Head of caudate nucleus (tissue), 42 donors: Measurements from ENCODE around the gene NR6A1.

ENCODE experiments used
- DNase-seq, 42 donors: peaks; one replicate each; pipeline versions ENCODE4 v3.0.0 to v3.0.0-alpha.2; 2020 to 2021; ENCODE audit warnings: mixed read lengths in 7 of 42
- intact Hi-C: fragments of 100-400 bp; cut with DNase I; formaldehyde crosslinking; loops from one replicate; pipeline ENCODE4 v1.15.0; 2022

NR6A1 gene

DNA sequence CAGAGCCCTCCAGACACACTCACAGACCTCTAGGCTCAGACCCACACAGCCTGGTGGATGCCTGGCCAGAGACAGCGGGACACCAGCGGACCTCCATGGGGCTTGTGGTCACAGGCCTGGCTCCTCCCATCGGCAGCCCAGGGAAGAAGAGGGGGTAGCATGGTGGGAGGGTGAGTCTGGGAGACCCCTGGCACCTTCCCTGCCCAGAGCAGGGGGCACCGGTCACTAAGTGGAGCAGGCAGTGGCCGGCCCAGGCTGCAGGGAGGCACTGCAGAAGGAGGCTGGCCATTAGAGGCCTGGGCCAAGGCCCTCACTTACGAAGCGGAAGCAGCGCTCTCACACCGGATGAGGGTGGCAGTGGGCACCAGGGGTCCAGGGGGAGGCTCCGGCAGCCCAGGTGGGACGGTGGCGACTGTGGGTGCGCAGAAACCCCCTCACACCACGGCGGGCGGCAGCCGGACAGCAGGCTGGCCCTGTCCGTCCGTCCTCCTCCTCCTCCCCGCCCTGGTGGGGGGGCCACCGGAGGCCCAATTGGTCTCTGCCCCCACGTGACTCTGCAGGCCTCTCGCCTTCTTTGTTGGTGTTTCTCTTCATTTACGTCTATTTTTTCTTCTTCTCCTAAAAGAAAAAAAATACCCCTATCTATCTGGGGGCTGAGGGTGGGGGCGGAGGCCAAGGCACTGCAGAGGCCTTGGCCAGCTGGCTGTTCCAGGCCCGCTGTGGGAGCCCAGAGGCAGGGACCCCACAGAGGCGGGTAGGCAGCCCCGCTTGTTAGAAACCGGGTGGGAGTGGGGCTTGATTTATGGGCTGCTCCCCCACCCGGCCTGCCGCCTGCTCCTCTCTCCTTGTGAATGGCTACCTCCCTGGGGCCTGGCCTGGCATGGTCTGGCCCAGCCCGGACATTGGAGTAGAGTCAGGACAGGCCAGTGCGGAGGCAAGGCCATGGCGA lies 263.9 kb downstream of the NR6A1 start, which contains the start of gene NR5A1:
Gene NR5A1 (minus strand): TSS at position 469 of the 949 bp plus-strand sequence. CDS start 4,004 bp downstream, outside the sequence.
- DNase-seq = no peak

DNA sequence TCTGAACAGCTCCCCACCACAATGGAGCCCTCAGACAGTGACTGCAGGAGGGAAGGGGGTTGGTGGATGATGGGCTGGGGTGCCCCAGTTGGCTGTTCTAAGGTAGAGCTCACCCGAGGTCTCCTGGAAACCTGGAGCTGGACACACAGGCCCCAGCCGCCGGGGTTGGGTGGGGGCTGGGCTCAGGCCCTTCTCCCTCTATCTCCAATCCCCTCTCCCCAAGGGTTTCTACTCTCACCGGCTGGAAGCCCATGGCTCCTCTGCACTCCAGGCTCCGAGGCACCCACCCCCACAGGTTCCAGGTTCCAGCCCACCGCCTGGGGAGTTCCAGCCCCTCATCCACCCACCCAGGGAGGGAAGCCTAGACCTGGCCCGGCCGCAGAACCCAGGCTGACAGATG lies 264.7 kb downstream of the NR6A1 start:
- DNase-seq = no peak
- intact Hi-C loops = no loop called here

More for the DNA sequence above, 263.9 kb downstream of the NR6A1 start, which contains the start of gene NR5A1:
- intact Hi-C loops = no loop called here

DNA sequence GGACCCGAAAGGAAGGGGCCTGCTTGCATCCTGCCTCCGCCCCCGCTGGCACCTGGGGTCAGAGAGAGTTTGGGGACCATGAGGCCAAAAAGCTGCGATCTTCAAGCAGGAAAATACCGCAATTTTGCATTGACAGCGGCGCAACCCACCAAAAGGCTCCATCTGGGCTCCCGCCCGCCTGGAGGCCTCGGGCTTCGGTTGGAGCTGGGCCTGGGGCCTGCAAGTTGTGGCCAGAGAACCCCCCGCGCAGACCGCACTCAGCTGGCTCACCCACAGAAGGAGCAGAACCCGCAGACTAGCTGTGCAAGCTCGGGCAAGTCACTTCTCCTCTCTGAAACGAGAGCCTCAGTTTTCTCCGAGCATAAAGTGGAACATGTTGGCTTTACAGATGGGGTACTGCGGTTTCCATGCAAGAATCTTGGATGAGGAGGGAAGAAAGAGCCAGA lies 265.2 kb downstream of the NR6A1 start:
- intact Hi-C loops = no loop called here
- DNase-seq = no peak

DNA sequence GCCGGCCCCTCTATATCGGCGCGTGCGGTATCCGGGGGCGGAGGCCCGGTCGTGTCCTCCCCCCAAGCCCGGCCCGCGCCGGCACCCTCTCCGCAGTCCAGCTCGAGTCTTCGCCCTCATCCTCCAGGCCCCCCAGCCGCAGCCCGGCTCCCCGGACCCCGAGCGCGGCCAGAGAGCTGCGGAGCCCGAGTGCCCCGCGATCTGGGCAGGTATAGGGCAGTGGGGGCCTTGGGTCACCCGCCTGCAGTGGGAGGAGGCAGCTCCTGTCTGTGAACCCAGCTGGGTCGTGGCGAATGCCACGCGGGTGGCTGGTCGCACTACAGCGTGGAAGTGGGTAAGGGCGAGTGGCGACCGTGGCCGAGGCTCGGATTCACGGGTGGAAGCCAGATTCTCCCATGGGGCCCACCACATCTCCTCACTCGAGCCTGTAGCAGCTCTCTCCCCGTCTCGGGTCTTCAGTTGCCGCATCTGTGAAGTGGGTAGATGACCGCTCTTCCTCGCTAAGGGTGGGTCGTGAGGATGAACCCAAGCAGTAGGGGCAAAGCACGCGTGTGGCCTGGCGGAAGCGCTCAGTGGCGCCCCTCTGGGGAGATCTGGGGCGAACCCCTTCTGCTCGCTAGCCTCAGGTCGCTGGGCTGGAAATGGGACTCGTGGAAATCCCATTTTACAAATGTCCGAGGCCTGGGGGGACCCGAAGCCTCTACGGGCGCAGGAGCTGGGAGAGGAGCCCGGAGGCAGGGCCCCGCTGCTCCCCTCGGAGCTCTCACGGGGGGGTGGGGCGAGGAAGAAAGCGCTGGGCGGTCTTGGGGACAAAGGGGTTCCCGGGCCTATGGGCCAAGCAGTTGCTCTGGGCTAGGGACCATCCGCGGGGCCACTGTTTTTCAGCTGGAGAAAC lies 265.9 kb downstream of the NR6A1 start:
- intact Hi-C loops = no loop called here
- DNase-seq = no peak

DNA sequence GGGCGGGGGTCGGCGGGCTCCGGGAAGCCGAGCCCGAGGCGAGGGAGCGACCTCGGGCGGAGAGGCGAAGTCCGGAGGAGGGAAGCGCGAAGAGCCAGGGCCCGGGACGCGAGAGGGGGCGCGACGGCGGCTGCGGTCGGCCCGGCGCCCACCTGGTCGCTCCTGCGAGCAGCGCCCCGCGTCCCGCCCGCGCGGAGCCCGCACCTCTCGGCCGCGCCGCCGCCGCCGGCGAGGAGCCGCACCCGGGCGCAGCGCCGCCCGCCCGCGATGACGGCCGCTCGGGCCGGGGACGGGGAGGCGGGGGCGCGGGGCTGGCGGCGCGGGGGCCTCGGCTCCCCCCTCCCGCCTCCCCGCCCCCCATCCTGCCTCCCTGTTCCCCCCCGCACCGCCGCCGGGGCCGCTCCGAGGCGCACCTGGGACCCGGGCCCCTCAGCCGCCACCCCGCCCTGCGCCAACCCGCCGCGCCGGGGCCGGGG lies 266.5 kb downstream of the NR6A1 start:
- no peak for DNase-seq
- intact Hi-C loops = no loop called here

DNA sequence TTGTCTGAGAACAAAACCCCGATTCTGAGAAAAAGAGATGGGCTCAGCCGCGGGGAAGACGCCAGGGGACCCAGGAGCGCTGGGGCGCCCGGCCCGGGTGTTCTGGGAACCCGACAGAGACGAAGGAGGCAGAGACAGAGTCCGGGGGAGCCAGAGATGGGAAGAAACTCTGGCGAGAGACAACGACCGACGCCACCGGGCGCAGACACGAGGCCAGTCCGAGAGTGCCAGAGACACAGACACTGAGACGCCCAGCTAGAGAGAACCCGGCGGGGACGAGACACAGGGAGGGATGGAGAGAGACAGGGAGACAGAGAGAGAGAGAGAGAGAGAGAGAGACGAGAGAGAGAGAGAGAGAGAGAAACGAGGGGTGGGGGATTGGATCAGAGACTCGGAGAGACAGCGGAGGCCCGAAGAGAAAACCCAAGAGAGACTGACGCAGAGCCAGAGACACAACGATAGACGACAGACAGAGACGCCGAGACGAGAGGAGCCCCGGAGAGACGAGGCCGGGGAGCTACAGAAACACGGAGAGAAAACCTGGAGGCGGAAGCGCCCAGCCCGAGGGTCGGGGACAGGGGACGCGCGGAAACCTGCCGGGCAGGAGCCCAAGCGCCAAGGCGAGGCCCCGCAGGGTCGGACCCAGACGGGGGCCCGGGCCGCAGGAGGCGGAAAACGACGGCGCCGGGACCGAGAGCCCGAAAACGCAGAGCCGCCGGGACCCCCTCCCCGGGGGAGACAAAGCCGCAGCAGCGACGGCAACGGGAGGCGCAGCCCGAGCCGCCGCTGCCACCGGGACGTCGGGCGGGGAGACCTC lies 267.2 kb downstream of the NR6A1 start:
- no peak for DNase-seq

DNA sequence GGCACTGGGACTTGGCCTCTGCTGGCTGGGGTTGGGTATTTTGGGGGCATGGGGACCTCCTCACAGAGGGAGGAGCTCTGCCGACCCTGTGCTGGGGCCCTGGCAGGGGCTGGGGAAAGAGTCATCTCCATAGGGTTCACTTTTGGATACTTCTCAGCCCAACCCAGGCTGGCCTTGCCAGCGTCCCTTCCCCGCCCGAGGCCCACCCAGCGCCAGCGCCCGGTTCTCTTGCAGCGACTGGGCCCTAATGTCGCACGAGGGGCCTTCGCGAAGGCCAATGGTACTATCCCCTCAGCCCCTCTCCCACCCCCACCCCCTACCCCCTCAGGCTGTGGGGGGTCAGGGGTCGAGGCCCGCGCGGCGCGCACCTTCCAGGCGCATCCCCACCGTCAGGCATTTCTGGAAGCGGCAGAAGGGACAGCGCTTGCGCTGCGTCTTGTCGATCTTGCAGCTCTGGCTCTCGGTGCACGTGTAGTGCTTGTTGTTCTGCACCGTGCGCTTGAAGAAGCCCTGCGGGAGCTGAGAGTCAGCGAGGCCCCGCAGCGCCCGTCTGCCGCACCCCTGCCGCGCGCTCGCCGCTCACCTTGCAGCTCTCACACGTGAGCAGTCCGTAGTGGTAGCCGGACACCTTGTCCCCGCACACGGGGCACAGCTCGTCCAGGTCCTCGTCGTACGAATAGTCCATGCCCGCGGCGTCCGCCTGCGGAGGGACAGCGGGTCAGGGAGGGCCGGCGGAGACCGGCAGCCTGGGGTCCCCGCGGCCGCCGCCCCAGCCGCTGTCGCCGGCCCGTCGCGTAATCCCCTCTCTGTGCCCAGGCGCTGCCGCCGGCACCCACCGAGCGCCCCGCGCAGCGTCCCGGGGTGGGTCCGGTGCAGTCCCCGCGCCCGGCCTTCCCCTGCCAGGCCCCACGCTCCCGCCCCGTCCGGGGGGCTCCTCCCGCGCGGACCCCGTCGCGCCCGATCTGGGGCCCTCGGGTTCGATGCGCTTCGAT lies 268.1 kb downstream of the NR6A1 start:
- DNase-seq = no peak
- intact Hi-C loops = no loop called here

More for the DNA sequence above, 267.2 kb downstream of the NR6A1 start:
- intact Hi-C loops = no loop called here

DNA sequence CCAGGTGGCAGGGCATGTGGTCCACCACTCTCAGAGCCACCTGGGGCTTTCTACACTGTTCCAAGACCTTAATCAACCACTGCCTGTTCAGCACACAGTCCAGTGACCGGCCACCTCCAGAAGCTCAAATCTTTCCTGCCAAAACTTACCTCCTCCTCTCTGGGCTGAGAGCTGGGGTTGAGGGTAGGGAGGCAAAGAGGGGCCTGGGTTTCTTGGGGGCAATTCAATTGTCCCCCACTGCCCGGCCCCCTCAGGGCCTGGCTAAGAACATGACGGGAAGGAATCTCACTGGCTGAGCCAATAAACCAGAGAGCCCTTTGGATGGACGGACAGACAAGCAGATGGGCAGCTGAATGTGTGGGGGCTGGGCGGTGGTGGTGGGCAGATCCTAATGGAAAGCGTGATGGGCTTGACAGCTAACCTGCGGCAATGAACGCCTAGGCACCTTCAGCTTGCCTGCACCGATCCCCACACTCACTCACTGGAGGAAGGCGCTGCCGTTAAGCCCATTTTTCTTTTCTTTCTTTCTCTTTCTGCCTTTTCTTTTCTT lies 269.3 kb downstream of the NR6A1 start:
- DNase-seq = no peak

DNA sequence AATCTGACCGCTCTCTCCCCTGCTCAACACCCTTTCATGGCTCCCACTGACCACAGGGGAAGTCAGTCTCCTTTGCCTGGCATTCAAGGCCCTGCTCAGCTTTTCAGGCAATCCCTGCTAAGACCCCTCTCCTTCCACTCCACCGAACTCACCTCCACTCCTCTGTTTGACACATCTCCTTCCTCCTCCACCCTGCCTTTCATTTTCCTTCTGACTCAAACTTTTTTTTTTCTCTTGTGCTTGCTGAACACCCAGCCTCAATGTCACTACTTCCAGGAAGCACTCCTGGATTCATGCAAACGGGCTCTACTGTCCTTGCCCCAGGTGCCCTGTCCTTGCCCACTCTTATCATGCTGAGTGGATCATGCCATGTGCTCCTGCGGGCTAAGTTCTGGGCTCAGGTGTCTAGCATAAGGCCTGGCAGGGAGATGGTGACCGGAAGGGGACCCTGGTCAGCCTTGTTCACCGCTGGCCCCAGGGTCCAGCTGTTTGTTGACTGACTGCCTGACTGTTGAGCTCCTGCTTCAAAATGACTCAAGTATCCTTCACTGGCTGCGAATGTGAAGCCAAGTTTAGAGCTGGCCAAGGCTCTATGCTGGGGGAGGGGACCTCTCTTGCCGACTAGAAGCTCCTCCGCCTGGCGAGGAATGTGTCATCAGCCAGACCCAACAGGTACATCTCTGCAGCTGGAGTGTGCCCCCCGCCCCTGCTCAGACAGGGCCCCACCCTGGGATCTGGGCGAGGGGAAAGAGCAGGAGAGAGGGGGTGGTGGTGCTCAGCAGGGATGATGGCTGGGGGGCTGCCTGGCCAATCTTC lies 270.1 kb downstream of the NR6A1 start:
- intact Hi-C loops = no loop called here
- no peak for DNase-seq

More for the DNA sequence above, 269.3 kb downstream of the NR6A1 start:
- intact Hi-C loops = no loop called here

DNA sequence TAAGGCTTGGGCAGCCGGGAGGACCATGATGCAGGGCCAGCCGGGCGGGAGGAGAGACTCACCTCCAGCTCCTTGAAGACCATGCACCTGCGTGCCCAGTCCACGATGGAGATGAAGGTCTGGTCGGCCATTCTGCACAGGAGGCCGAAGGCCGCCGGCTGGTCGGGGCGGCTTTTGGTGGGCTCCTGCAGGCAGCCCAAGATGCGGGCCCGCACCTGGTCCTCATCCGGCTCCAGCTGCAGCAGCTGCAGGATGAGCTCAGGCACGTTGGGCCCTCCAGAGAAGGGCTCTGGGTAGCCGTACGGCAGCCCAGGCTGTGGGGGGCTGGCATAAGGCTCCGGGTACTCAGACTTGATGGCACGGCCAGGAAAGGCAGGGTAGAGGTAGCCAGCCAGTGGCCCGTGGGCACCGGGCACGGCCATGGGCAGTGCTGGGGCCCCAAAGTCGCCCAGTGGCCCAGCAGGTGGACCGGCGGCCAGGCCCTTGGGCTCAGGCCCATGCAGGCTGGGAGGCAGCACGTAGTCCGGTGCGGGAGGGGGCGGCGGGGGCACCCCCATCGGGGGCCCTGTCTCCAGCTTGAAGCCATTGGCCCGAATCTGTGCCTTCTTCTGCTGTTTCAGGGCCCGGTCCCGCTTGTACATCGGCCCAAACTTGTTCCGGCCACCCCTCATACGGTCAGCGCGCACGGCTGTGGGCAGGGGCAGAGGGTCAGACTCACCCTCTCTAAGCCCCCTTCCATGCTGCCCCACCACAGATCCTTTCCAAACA lies 270.9 kb downstream of the NR6A1 start:
- no peak for DNase-seq
- intact Hi-C loops = no loop called here

DNA sequence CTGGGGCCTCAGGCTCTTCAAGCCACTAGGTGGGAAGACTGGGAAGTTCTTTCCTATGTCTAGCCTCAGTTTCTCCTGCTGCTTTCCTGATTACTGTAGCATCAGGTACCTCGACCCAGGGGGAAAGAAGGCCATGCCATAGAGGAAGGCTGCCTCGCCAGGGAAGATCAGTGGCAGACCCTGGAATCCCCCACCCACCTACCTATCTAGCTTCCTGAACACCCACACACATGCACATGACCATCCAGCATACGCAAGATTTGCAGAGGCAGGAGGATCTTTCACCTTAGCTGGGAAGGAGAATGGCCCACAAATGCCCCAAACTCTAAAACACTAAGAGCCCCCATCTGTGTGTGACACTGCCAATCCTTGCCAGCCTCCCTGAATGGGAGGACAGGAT lies 271.9 kb downstream of the NR6A1 start:
- intact Hi-C loops = no loop called here

DNA sequence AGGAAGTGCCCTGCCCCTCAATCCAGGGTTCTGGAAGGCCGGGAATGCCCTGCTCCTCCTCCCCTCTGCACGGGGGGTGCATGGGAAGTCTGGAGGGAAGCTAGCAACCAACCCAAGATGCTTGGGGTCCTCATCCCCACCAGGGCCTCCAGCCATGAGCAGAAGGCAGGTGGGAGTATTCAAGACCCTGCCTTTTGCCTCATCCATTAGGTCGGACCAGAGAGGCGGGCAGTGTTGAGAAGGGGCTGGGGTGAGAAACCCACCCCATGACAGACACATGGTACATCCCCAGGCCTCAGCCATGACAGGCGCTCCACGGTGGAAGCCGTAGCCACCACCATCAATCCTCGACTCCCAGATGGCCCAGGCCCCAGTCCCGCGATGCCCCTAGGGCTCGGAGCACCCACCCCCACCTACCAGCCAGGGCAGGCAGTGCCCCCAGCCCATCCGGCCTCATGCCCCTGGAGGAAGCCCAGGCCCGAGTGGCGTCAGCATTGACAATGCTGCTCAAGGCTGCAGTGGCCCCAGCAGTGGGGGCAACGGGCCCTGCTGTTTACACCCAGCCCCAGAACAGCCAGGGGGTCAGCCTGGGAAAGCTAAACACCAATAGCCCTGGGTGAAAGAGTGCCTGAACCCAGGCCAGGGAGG lies 272.5 kb downstream of the NR6A1 start:
- no peak for DNase-seq
- intact Hi-C loops = no loop called here

More for the DNA sequence above, 271.9 kb downstream of the NR6A1 start:
- DNase-seq = no peak

DNA sequence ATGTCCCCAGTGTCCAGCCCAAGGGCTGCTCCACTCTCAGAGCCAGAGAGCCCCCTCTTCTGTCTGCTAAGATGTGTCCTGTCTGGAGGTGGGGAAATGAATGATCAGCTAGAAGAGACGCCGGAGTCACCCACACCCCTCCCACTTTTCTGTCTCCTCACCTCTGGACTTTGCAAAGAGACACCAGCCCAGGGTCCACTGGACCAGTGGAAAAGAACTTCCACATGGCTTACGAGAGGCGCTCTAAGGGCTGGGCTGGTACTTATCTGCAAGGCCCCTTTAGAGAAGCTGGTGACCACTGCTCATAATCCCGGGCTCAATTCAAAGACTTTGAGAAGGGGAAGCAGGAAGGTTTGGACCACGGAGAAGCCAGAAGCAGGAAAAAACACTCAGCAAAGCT lies 273.1 kb downstream of the NR6A1 start:
- DNase-seq = no peak
- intact Hi-C loops = no loop called here

DNA sequence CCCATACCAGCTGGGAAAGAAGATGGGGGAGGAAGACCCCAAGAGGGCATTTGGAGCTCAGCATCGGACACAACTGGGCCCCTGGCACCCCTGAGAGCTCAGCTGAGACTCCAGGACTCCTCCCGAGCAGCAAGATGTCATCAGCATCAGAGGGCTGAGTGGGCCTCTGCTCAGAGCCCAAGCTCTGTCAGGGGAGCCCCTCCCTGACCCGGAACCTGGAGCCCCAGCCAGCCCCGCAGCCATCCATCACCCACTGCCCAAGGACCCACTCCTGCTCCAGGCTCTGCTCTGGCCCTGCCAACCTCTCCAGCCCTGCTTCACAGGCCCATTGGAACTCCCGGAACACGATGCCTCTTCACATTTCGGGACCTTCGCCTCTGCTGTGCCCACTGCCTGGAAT lies 273.7 kb downstream of the NR6A1 start:
- intact Hi-C loops = no loop called here
- DNase-seq = no peak

DNA sequence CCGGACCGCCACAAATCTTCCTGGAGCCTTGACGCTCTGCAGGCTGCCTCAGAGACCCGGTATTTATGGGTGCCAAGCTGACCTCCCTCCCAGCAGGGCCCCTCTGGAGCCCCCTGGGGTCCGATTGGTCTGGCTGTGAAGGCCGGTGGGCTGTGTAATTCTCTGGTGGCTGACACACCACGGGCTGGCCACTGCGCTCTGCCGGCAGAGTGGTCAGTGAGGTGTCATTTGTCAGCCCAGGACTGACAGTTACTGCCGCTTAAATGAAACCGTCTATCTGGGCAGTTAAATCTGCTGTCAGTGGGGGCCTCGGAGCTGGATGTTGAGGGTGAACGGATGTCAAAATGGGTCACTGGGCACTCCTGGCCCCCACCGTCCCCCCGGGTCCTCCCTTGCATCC lies 274.6 kb downstream of the NR6A1 start:
- DNase-seq = no peak
- intact Hi-C loops = no loop called here
